WTC11 (cell line): ENCODE measurements around the gene ADARB2. TPM values are rescaled to one million over a fixed set of nuclear protein-coding genes. Genes with fewer than 3 reads are reported as not detected.

Experiments used
- ATAC-seq: fragments of 200-7000 bp; cut with Tn5 transposase; 2 replicates; pipeline ENCODE4 v1.10.0; 2021; ENCODE audit warnings: mild to moderate bottlenecking, moderate library complexity
- CTCF ChIA-PET: fragments of 300-600 bp; sonication (Branson Sonifier 250); formaldehyde crosslinking; loops from one replicate; lab custom pipeline; 2021; ENCODE audit warnings: antibody characterized with exemption; lab: Charles Lee
- POLR2A ChIA-PET: fragments of 350-600 bp; sonication (Branson Sonifier 250); formaldehyde crosslinking; loops from one replicate; lab custom pipeline; 2021; ENCODE audit warnings: antibody characterized with exemption; lab: Charles Lee
- DNase-seq: peaks from one replicate; pipeline ENCODE4 v3.0.0; 2021; ENCODE audit warnings: low spot score
- H3K27ac Mint-ChIP-seq: 2 replicates; pipeline ENCODE4 v1.8.0; 2021; ENCODE audit warnings: mixed read lengths
- H3K27me3 Mint-ChIP-seq: 2 replicates; pipeline ENCODE4 v1.8.0; 2021; ENCODE audit warnings: low read depth, mild to moderate bottlenecking, moderate library complexity, mixed read lengths
- H3K36me3 Mint-ChIP-seq: 2 replicates; pipeline ENCODE4 v1.8.0; 2021; ENCODE audit warnings: mixed read lengths
- H3K4me1 Mint-ChIP-seq: 2 replicates; pipeline ENCODE4 v1.8.0; 2022; ENCODE audit warnings: mixed read lengths
- H3K4me3 Mint-ChIP-seq: 2 replicates; pipeline ENCODE4 v1.8.0; 2021; ENCODE audit warnings: mild to moderate bottlenecking, moderate library complexity, mixed read lengths
- H3K9me3 Mint-ChIP-seq: 2 replicates; pipeline ENCODE4 v1.8.0; 2021; ENCODE audit warnings: mixed read lengths
- AFF4 ChIP-seq: sonication (generic); formaldehyde crosslinking; IDR thresholded peaks from 2 replicates; pipeline ENCODE4 v1.8.1; 2023; ENCODE audit warnings: mild to moderate bottlenecking, missing genetic modification reagents, borderline replicate concordance
- AR ChIP-seq: fragments of 250-450 bp; sonication (Bioruptor Pico); IDR thresholded peaks from 2 replicates; pipeline ENCODE4 v1.9.0; 2021; ENCODE audit warnings: mild to moderate bottlenecking
- ATF2 ChIP-seq: sonication (generic); formaldehyde crosslinking; IDR thresholded peaks from 2 replicates; pipeline ENCODE4 v1.8.1; 2022; ENCODE audit warnings: low read depth, missing genetic modification reagents, borderline replicate concordance
- FOXJ3 ChIP-seq: sonication (generic); formaldehyde crosslinking; IDR thresholded peaks from 2 replicates; pipeline ENCODE4 v1.9.0; 2021; ENCODE audit warnings: missing genetic modification reagents, mild to moderate bottlenecking, borderline replicate concordance
- GABPB1 ChIP-seq: sonication (generic); formaldehyde crosslinking; IDR thresholded peaks from 2 replicates; pipeline ENCODE4 v1.8.1; 2023; ENCODE audit warnings: mild to moderate bottlenecking, missing genetic modification reagents
- MXD4 ChIP-seq: fragments of 250-450 bp; sonication (Bioruptor Pico); IDR thresholded peaks from 2 replicates; pipeline ENCODE4 v1.8.0; 2021; ENCODE audit warnings: mild to moderate bottlenecking, moderate library complexity, borderline replicate concordance
- NR1H2 ChIP-seq: sonication (generic); formaldehyde crosslinking; IDR thresholded peaks from 2 replicates; pipeline ENCODE4 v1.9.0; 2021; ENCODE audit warnings: mild to moderate bottlenecking, moderate library complexity, missing genetic modification reagents
- PRRX2 ChIP-seq: fragments of 250-450 bp; sonication (Bioruptor Pico); IDR thresholded peaks from 2 replicates; pipeline ENCODE4 v1.8.0; 2021; ENCODE audit warnings: mild to moderate bottlenecking
- SMAD4 ChIP-seq: sonication (generic); formaldehyde crosslinking; IDR thresholded peaks from 2 replicates; pipeline ENCODE4 v1.8.0; 2022; ENCODE audit warnings: mild to moderate bottlenecking, missing genetic modification reagents
- STAT6 ChIP-seq: sonication (generic); formaldehyde crosslinking; conservative IDR thresholded peaks from 2 replicates; pipeline ENCODE4 v1.8.1; 2023; ENCODE audit warnings: mild to moderate bottlenecking, low read depth, missing genetic modification reagents, moderate library complexity
- ZNF219 ChIP-seq: sonication (generic); formaldehyde crosslinking; IDR thresholded peaks from 2 replicates; pipeline ENCODE4 v1.8.0; 2023; ENCODE audit warnings: missing genetic modification reagents, mild to moderate bottlenecking, borderline replicate concordance
- ZNF263 ChIP-seq: sonication (generic); formaldehyde crosslinking; IDR thresholded peaks from 2 replicates; pipeline ENCODE4 v1.8.1; 2022; ENCODE audit warnings: low read depth, mild to moderate bottlenecking, moderate library complexity, missing genetic modification reagents
- ZNF416 ChIP-seq: fragments of 250-450 bp; sonication (Bioruptor Pico); IDR thresholded peaks from 2 replicates; pipeline ENCODE4 v1.9.0; 2021; ENCODE audit warnings: mild to moderate bottlenecking, inconsistent platforms
- ZNF423 ChIP-seq: fragments of 250-450 bp; sonication (Bioruptor Pico); IDR thresholded peaks from 2 replicates; pipeline ENCODE4 v2.1.2; 2022; ENCODE audit warnings: mild to moderate bottlenecking, moderate library complexity
- ZNF532 ChIP-seq: fragments of 250-450 bp; sonication (Bioruptor Pico); IDR thresholded peaks from 2 replicates; pipeline ENCODE4 v1.9.0; 2021; ENCODE audit warnings: mild to moderate bottlenecking, borderline replicate concordance
- total RNA-seq: library from RNA; stranded (reverse); gene quantifications from 3 replicates; pipeline ENCODE4 v1.2.3, GENCODE V29; 2021

The ADARB2 gene
- total RNA-seq, 1 experiment from 2014 or later: 3.7 TPM

GRCh38 chr10:1502451-1502850, 234.9 kb downstream of the ADARB2 start:
- Mint-ChIP-seq H3K4me3 (no peak overlapping the region), H3K9me3 (peaks cover 10% of the 10 kb centered on the region), H3K4me1 (peaks cover 14% of the 10 kb centered on the region), H3K36me3 (peaks cover 4% of the 10 kb centered on the region), H3K27ac (no peak overlapping the region), H3K27me3 (no peaks in the 10 kb centered on the region)
- POLR2A ChIA-PET: interaction anchor here (0.6 kb wide), 1 partner anchor 18 kb away, joined by 3 read pairs; no protein-coding TSS in a partner anchor
- no peak for ATAC-seq
- TF ChIP-seq FOXJ3 (CRISPR knock-in tag) (no peak), ZNF532 (CRISPR knock-in tag) (no peak), ZNF416 (no peak), MXD4 (CRISPR knock-in tag) (no peak), SMAD4 (CRISPR knock-in tag) (no peak), NR1H2 (CRISPR knock-in tag) (no peak), ZNF219 (CRISPR knock-in tag) (no peak)
- DNase-seq: no peak
- CTCF ChIA-PET: interaction anchor here (1.4 to 2.0 kb wide), 2 partner anchors 79 to 392 kb away, joined by 3 to 4 read pairs; no protein-coding TSS in a partner anchor

- Mint-ChIP-seq H3K9me3 (peaks cover 4% of the 10 kb centered on the region), H3K36me3 (peaks cover 4% of the 10 kb centered on the region), H3K4me3 (no peak overlapping the region), H3K27ac (no peak overlapping the region), H3K27me3 (no peaks in the 10 kb centered on the region), H3K4me1 (peaks cover 8% of the 10 kb centered on the region)
- ChIA-PET POLR2A (no interaction called here), CTCF (no interaction called here)
- no peak for DNase-seq
- TF ChIP-seq ZNF423 (no peak), PRRX2 (CRISPR knock-in tag) (no peak), ZNF416 (no peak), ATF2 (CRISPR knock-in tag) (no peak), GABPB1 (CRISPR knock-in tag) (no peak), NR1H2 (CRISPR knock-in tag) (no peak), ZNF263 (CRISPR knock-in tag) (no peak), AR (no peak)
- ATAC-seq: no peak
These were observed 237.9 kb downstream of the ADARB2 start for GRCh38 chr10:1499359-1499957.

GRCh38 chr10:1498746-1499358, 238.5 kb downstream of the ADARB2 start:
- POLR2A ChIA-PET: no interaction called here
- TF ChIP-seq STAT6 (CRISPR knock-in tag): no peak
- no peak for TF ChIP-seq AFF4 (CRISPR knock-in tag)
- TF ChIP-seq NR1H2 (CRISPR knock-in tag): no peak

More at GRCh38 chr10:1498746-1499358, 238.5 kb downstream of the ADARB2 start:
- DNase-seq (no peak), ATAC-seq (no peak)
- no peaks in the 10 kb centered on the region; the same call in 1 of the 2 replicates for H3K36me3 Mint-ChIP-seq
- H3K27ac Mint-ChIP-seq: no peak overlapping the region
- CTCF ChIA-PET: no interaction called here
- no peak overlapping the region for H3K4me3 Mint-ChIP-seq
- H3K27me3 Mint-ChIP-seq: no peaks in the 10 kb centered on the region
- H3K4me1 Mint-ChIP-seq: peaks cover 8% of the 10 kb centered on the region
- peaks cover under 1% of the 10 kb centered on the region for H3K9me3 Mint-ChIP-seq
